ENCODE results near the gene C9orf78.

C9orf78 gene

GRCh38 chr9:129835860-129836223 lies 767 bp upstream of the C9orf78 start:
- no peak for TF ChIP-seq EP300 (IDR thresholded peaks at IDR 0.05; ENCODE audit: borderline replicate concordance)
- no peak for TF ChIP-seq ZBTB7A (IDR thresholded peaks at IDR 0.05; ENCODE audit: low read depth)
- TF ChIP-seq RAD21 (IDR thresholded peaks at IDR 0.05; ENCODE audit: low read depth): no peak
- TF ChIP-seq TAF1 (IDR thresholded peaks at IDR 0.05; ENCODE audit: low read depth): no peak

- TF ChIP-seq EP300 (IDR thresholded peaks at IDR 0.05; ENCODE audit: borderline replicate concordance) (no peak), FOXM1 (IDR thresholded peaks at IDR 0.05; ENCODE audit: borderline replicate concordance, low read depth) (no peak), EGR1 (IDR thresholded peaks at IDR 0.05) (no peak), CREB1 (IDR thresholded peaks at IDR 0.05; ENCODE audit: low read depth) (no peak), ZBTB7A (IDR thresholded peaks at IDR 0.05; ENCODE audit: low read depth) (no peak; the same call in 1 of the 2 replicates), TCF12 (IDR thresholded peaks at IDR 0.05; ENCODE audit: low read depth) (no peak), TAF1 (IDR thresholded peaks at IDR 0.05; ENCODE audit: low read depth) (no peak), USF1 (IDR thresholded peaks at IDR 0.05) (no peak), REST (IDR thresholded peaks at IDR 0.05; ENCODE audit: low read depth) (no peak)
Measured at GRCh38 chr9:129834489-129835127, 467 bp downstream of the C9orf78 start.

GRCh38 chr9:129832982-129833381 lies 2.1 kb downstream of the C9orf78 start:
- TF ChIP-seq FOXM1 (IDR thresholded peaks at IDR 0.05; ENCODE audit: borderline replicate concordance, low read depth): no peak
- no peak for TF ChIP-seq TCF12 (IDR thresholded peaks at IDR 0.05; ENCODE audit: low read depth)
- no peak for TF ChIP-seq CREB1 (IDR thresholded peaks at IDR 0.05; ENCODE audit: low read depth)
- no peak for TF ChIP-seq USF1 (IDR thresholded peaks at IDR 0.05)
- TF ChIP-seq EP300 (IDR thresholded peaks at IDR 0.05; ENCODE audit: borderline replicate concordance): no peak
- no peak for TF ChIP-seq NFIC (IDR thresholded peaks at IDR 0.05)
- no peak for TF ChIP-seq REST (IDR thresholded peaks at IDR 0.05; ENCODE audit: low read depth)
- TF ChIP-seq CEBPB (IDR thresholded peaks at IDR 0.05): no peak
- no peak for TF ChIP-seq MAX (IDR thresholded peaks at IDR 0.05)
- TF ChIP-seq RAD21 (IDR thresholded peaks at IDR 0.05; ENCODE audit: low read depth): no peak
- no peak for TF ChIP-seq TAF1 (IDR thresholded peaks at IDR 0.05; ENCODE audit: low read depth)
- TF ChIP-seq ZBTB7A (IDR thresholded peaks at IDR 0.05; ENCODE audit: low read depth): no peak
- no peak for TF ChIP-seq YY1 (IDR thresholded peaks at IDR 0.05; ENCODE audit: low read depth)
- no peak for TF ChIP-seq EGR1 (IDR thresholded peaks at IDR 0.05)
- no peak for TF ChIP-seq TEAD4 (IDR thresholded peaks at IDR 0.05)

- TF ChIP-seq EGR1 (IDR thresholded peaks at IDR 0.05) (no peak), FOXM1 (IDR thresholded peaks at IDR 0.05; ENCODE audit: borderline replicate concordance, low read depth) (no peak), YY1 (IDR thresholded peaks at IDR 0.05; ENCODE audit: low read depth) (no peak), TCF12 (IDR thresholded peaks at IDR 0.05; ENCODE audit: low read depth) (no peak), REST (IDR thresholded peaks at IDR 0.05; ENCODE audit: low read depth) (no peak), RAD21 (IDR thresholded peaks at IDR 0.05; ENCODE audit: low read depth) (no peak), CREB1 (IDR thresholded peaks at IDR 0.05; ENCODE audit: low read depth) (no peak), MAX (IDR thresholded peaks at IDR 0.05) (no peak), CEBPB (IDR thresholded peaks at IDR 0.05) (no peak), ZBTB7A (IDR thresholded peaks at IDR 0.05; ENCODE audit: low read depth) (no peak), TAF1 (IDR thresholded peaks at IDR 0.05; ENCODE audit: low read depth) (no peak), TEAD4 (IDR thresholded peaks at IDR 0.05) (no peak)
Measured at GRCh38 chr9:129828969-129829368, 6.1 kb downstream of the C9orf78 start.

Data from Ishikawa (cell line).